Esophagus muscularis mucosa (tissue), 4 donors: ENCODE data around the gene TLE3. TPM values are rescaled to one million over a fixed set of nuclear protein-coding genes. Genes with fewer than 3 reads are reported as not detected.

ENCODE experiments used
- DNase-seq: peaks from one replicate; pipeline ENCODE4 v3.0.0-alpha.2; 2017; ENCODE audit errors: extremely low spot score
- H3K27ac ChIP-seq, 4 donors: fragments of 200-600 bp; sonication (generic); replicated peaks in 1 of 4; 1 replicate in 3 of 4; 2 replicates in 1 of 4; pipeline ENCODE4 v1.5.1; 2016 to 2019; ENCODE audit warnings: mild to moderate bottlenecking in 1 of 4
- H3K27me3 ChIP-seq, 4 donors: fragments of 200-600 bp; sonication (generic); one replicate each; pipeline versions ENCODE4 v1.5.1 to v1.6.0; 2016 to 2019
- H3K36me3 ChIP-seq, 4 donors: fragments of 200-600 bp; sonication (generic); one replicate each; pipeline ENCODE4 v1.5.1; 2016 to 2019
- H3K4me1 ChIP-seq, 4 donors: fragments of 200-600 bp; sonication (generic); one replicate each; pipeline ENCODE4 v1.5.1; 2016 to 2019
- H3K4me3 ChIP-seq, 4 donors: fragments of 200-600 bp; sonication (generic); 1 replicate in 2 of 4; 2 replicates in 2 of 4; pipeline ENCODE4 v1.5.1; 2016 to 2019; ENCODE audit warnings: mild to moderate bottlenecking in 4 of 4, moderate library complexity in 1 of 4
- H3K9me3 ChIP-seq, 4 donors: fragments of 200-600 bp; sonication (generic); 1 replicate in 3 of 4; 2 replicates in 1 of 4; pipeline ENCODE4 v1.5.1; 2016 to 2019
- EP300 ChIP-seq: sonication (generic); formaldehyde crosslinking; IDR thresholded peaks from one replicate; pipeline ENCODE4 v1.6.1; 2017; ENCODE audit warnings: antibody characterized with exemption
- POLR2A ChIP-seq: fragments of 450-650 bp; IDR thresholded peaks from one replicate; pipeline ENCODE4 v1.6.1; 2017; ENCODE audit warnings: antibody characterized with exemption, moderate library complexity, mild to moderate bottlenecking, low read depth
- POLR2AphosphoS5 ChIP-seq, 2 donors: sonication (generic); formaldehyde crosslinking; IDR thresholded peaks; one replicate each; pipeline ENCODE4 v1.6.1; 2017; ENCODE audit warnings: antibody characterized with exemption in 2 of 2
- WGBS: methylation state at CpG from one replicate; pipeline ENCODE4 v1.1.5; 2018; 5-methylcytosine and 5-hydroxymethylcytosine counted together
- intact Hi-C: fragments of 100-400 bp; cut with DNase I; formaldehyde crosslinking; loops from one replicate; pipeline ENCODE4 v1.15.1; 2023
- total RNA-seq, 4 donors: library from RNA; depleted of rRNA; stranded (reverse); fragments of >200 nt; gene quantifications; one replicate each; pipeline versions ENCODE4 v1.1.0 to v1.2.1, GENCODE V29; 2016
- TF ChIP-seq, protein P1 (sequence below), 3 experiments: fragments of 200-600 bp in 2 of 3; fragments of 450-650 bp in 1 of 3; sonication (generic) in 2 of 3; IDR thresholded peaks; one replicate each; pipeline ENCODE4 v1.5.1; 2017 to 2019; ENCODE audit warnings: antibody characterized with exemption in 3 of 3, mild to moderate bottlenecking in 2 of 3, moderate library complexity in 1 of 3

Gene TLE3
- 10 to 100 TPM; 35.7 to 81.3 (median 59.2) TPM for total RNA-seq

DNA sequence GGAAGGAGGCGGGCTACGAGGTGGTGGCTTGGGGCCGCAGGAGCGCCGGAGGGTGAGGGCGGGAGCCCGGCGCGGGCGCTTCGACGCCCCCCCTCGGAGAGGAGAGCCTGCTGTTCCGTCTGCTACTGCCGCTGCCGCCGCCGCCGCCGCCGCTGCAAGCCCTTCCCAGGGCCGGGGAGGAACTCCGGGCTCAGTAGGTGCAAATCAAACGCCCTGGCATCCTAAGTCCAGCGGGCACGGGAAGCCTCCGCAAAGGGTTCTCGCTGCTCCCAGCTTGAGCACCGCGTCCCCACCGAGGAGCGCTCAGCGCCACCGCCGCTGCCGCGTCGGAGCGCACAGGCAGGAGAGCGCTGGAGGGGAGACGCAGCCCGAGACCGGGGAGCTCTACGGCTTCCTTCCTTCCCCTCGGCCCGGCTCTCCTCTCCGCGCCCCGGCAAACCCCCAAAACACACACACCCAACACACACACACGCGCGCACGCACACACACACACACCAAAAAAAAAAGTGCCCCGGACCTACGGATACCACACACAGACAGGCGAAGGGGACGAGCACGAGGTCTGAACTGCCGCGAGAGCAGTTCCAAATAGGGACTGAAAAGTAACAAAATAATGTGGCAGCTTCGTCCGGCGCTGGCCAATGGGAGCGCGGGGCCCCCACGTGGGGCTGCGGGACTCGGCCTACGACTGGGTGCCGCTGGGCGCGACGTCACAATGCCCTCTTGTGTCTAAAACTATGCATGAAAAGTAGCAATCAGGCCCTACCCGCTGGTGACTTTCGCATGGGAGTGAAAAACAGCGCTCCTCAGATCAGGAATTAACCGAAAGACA is at the start of gene TLE3:
TSS of gene TLE3 (minus strand) at position 597 of the 832 bp plus-strand sequence. CDS start 1,119 bp downstream, outside the sequence.
- peaks cover 65 to 76% (median 74%) of the 10 kb centered on the region in 4 donors for H3K4me1 ChIP-seq
- peak within 1 kb of the TSS; percentile 92 to 98 (median 96) for H3K27ac ChIP-seq
- H3K27me3 ChIP-seq, result no peaks in the 10 kb centered on the region
- intact Hi-C loops, result loop anchor here (10.0 kb wide), 2 partner anchors 73 to 367 kb away; no protein-coding TSS in a partner anchor
- no peaks in the 10 kb centered on the region for H3K9me3 ChIP-seq
- peak; percentile 83 for TF ChIP-seq POLR2A
- TF ChIP-seq, protein P1, sequence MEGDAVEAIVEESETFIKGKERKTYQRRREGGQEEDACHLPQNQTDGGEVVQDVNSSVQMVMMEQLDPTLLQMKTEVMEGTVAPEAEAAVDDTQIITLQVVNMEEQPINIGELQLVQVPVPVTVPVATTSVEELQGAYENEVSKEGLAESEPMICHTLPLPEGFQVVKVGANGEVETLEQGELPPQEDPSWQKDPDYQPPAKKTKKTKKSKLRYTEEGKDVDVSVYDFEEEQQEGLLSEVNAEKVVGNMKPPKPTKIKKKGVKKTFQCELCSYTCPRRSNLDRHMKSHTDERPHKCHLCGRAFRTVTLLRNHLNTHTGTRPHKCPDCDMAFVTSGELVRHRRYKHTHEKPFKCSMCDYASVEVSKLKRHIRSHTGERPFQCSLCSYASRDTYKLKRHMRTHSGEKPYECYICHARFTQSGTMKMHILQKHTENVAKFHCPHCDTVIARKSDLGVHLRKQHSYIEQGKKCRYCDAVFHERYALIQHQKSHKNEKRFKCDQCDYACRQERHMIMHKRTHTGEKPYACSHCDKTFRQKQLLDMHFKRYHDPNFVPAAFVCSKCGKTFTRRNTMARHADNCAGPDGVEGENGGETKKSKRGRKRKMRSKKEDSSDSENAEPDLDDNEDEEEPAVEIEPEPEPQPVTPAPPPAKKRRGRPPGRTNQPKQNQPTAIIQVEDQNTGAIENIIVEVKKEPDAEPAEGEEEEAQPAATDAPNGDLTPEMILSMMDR (IDR thresholded peaks at IDR 0.05), result peak in 2 of 3 experiments; percentile 34 to 49
- TF ChIP-seq POLR2AphosphoS5 (IDR thresholded peaks at IDR 0.05), result peak; percentile 97 to 98
- no peak for TF ChIP-seq EP300
- H3K4me3 ChIP-seq, result peak within 1 kb of the TSS; percentile 90 to 97 (median 94)
- peak; percentile 100 for DNase-seq
- no peaks in the 10 kb centered on the region for H3K36me3 ChIP-seq
- WGBS, result 1% methylated on average over 29 of the region's 77 CpGs

DNA sequence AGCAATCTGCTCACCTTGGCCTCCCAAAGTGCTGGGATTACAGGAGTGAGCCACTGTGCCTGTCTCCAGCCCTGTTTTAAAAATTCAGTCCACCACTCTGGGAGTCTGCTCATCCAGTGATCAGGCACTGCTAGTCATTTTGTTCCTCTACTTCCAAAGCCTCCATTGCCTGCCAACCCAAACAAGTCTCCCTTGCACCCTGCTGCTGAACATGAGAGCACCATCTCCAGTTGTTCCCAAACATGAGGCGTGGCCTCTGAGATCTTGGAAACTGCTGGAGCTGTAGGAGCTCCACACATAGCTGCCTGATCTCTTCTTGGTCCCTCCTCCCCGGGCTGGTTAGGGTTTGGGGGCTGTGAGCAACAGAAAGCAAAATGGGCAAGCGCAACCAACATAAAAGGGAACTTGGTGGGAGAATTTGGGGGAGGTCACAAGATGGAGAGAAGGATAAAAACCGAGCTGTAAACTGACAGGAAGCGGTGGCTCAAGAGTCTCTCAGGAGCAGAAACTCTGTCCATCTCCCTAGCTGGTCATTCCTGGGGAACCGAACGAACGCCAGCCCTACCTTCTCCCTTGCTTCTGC is 49.6 kb upstream of the TLE3 start:
- 69% methylated on average over 8 of the region's 8 CpGs for WGBS
- Histone ChIP-seq H3K4me1 (peaks cover 12 to 20% (median 13%) of the 10 kb centered on the region in 4 donors), H3K36me3 (no peaks in the 10 kb centered on the region), H3K4me3 (no peak overlapping the region), H3K27ac (no peak overlapping the region), H3K9me3 (no peaks in the 10 kb centered on the region), H3K27me3 (no peaks in the 10 kb centered on the region)
- no peak for DNase-seq
- TF ChIP-seq POLR2A, result no peak
- TF ChIP-seq, protein P1 (IDR thresholded peaks at IDR 0.05), result no peak
- no peak for TF ChIP-seq POLR2AphosphoS5 (IDR thresholded peaks at IDR 0.05)
- no peak for TF ChIP-seq EP300
- intact Hi-C loops, result no loop called here

DNA sequence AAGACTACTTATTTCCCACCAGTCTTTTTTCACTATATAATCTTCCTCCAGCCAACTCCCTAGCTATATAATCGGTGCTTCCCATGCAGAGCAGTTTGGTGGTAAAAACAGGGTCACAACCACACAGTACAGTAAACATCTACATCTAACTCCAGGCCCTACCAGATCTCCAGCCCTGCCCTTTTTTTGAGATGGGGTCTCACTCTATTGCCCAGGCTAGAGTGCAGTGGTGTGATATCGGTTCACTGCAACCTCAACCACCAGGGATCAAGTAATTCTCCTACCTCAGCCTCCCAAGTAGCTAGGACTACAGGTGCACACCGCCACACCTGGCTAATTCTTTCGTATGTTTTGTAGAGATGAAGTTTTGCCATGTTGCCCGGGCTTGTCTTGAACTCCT is 49.1 kb upstream of the TLE3 start:
- Histone ChIP-seq H3K36me3 (no peaks in the 10 kb centered on the region), H3K27ac (no peak overlapping the region), H3K4me1 (peaks cover 9 to 17% (median 11%) of the 10 kb centered on the region in 4 donors), H3K4me3 (no peak overlapping the region), H3K27me3 (no peaks in the 10 kb centered on the region), H3K9me3 (no peaks in the 10 kb centered on the region)
- 97% methylated on average over 5 of the region's 5 CpGs for WGBS
- TF ChIP-seq EP300 (no peak), POLR2AphosphoS5 (IDR thresholded peaks at IDR 0.05) (no peak), POLR2A (no peak)
- TF ChIP-seq, protein P1 (IDR thresholded peaks at IDR 0.05), result no peak
- intact Hi-C loops, result no loop called here
- DNase-seq, result no peak

DNA sequence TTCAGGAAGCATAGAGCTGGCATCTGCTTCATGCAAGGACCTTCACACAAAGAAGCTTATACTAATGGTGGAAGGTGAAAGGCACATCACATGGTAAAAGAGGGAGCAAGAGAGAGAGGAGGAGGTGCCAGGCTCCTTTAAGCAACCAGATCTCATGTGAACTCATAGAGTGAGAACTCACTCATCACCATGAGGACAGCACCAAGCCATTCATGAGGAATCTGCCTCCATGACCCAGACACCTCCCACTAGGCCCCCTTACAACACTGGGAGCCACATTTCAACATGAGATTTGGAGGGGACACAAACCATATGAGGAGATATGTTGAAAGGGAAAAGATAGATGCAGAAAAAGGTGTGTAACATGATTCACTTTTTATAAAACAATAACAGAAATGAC is 48.4 kb upstream of the TLE3 start:
- intact Hi-C loops, result no loop called here

More for the DNA sequence above, 48.4 kb upstream of the TLE3 start:
- TF ChIP-seq POLR2A, result no peak
- TF ChIP-seq, protein P1 (IDR thresholded peaks at IDR 0.05), result no peak
- TF ChIP-seq POLR2AphosphoS5 (IDR thresholded peaks at IDR 0.05), result no peak
- TF ChIP-seq EP300, result no peak
- peaks cover 14 to 23% (median 16%) of the 10 kb centered on the region in 4 donors for H3K4me1 ChIP-seq
- no peaks in the 10 kb centered on the region for H3K36me3 ChIP-seq
- H3K4me3 ChIP-seq, result no peak overlapping the region
- H3K27me3 ChIP-seq, result no peaks in the 10 kb centered on the region
- no peaks in the 10 kb centered on the region for H3K9me3 ChIP-seq
- no peak for DNase-seq
- H3K27ac ChIP-seq, result no peak overlapping the region
